GM12872 (cell line): Measurements from ENCODE around the gene HNRNPM.

ENCODE experiments used
- CTCF ChIP-seq: IDR thresholded peaks from 3 replicates; pipeline ENCODE4 v1.5.1; 2011; ENCODE audit warnings: low read depth, mild to moderate bottlenecking, low read length, moderate library complexity; ENCODE audit not compliant: insufficient read depth

The HNRNPM gene

GRCh38 chr19:8511573-8512101 is 66.9 kb downstream of the HNRNPM start:
- TF ChIP-seq CTCF = 0 out of 3 replicates have a peak, but pooled peaks have one; percentile 2

GRCh38 chr19:8512115-8512967 is 67.6 kb downstream of the HNRNPM start:
- no peak for TF ChIP-seq CTCF

- TF ChIP-seq CTCF = no peak
These were observed 68.4 kb downstream of the HNRNPM start for GRCh38 chr19:8513036-8513686.

- TF ChIP-seq CTCF = no peak
These were observed 69.1 kb downstream of the HNRNPM start, which contains the start of gene ZNF414 for GRCh38 chr19:8513687-8514504. ZNF414 (minus strand) TSS chr19:8514167; CDS start chr19:8514046, 121 bp downstream.

GRCh38 chr19:8515317-8515716 is 70.5 kb downstream of the HNRNPM start:
- no peak for TF ChIP-seq CTCF

GRCh38 chr19:8517551-8518442 is 73.0 kb downstream of the HNRNPM start:
- TF ChIP-seq CTCF = no peak
